Measurements from ENCODE around the gene BTF3. TPM values are rescaled to one million over a fixed set of nuclear protein-coding genes. Genes with fewer than 3 reads are reported as not detected.

BTF3 gene
- total RNA-seq, 4 donors from 2014 or later, result 361 to 435 (median 392) TPM

DNA sequence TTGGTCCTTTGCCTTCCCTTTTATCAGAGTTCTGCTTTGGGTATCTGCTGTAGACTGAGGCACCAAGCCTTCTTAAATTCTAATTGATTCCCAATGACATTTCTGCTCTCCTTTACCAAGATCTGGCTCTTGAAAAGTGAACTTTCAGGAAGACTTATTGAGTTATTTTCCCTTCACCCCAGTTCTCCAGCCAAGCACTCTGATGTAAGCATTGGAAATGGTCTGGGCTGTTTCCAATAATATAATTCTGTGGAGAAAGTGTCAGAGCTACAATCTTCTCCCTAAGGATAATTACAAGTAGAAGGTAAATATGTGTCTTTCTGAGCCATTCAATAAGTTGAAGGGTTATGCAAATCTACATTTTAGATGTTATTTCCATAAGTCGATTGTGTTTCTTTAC lies 30.8 kb downstream of the BTF3 start:
- H3K27ac ChIP-seq, result no peak overlapping the region
- 84 to 90% methylated on average over 1 of the region's 1 CpG for WGBS, 2 donors

DNA sequence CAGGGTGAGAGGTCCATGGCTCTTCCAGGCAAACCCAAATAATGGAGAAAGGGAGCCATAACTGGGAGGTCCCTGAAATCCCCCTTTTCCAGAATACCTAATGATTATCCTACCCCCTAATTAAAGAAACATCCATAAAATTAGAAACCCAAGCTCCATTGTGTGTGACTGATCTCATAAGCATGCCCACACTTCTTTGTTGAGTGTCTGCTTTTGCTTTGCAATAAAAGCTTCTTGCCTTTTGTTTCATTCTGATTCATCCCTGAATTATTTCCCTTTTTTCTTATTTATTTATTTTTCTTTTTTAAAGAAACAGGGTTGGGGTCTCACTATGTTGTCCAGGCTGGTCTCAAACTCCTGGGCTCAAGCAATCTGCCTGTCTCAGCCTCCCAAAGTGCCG lies 33.1 kb downstream of the BTF3 start:
- no peaks in the 10 kb centered on the region for H3K36me3 ChIP-seq
- DNase-seq (ENCODE audit: low spot score in 2 of 2), result no peak
- no peak for TF ChIP-seq EP300 (IDR thresholded peaks at IDR 0.05)
- TF ChIP-seq, protein P1, sequence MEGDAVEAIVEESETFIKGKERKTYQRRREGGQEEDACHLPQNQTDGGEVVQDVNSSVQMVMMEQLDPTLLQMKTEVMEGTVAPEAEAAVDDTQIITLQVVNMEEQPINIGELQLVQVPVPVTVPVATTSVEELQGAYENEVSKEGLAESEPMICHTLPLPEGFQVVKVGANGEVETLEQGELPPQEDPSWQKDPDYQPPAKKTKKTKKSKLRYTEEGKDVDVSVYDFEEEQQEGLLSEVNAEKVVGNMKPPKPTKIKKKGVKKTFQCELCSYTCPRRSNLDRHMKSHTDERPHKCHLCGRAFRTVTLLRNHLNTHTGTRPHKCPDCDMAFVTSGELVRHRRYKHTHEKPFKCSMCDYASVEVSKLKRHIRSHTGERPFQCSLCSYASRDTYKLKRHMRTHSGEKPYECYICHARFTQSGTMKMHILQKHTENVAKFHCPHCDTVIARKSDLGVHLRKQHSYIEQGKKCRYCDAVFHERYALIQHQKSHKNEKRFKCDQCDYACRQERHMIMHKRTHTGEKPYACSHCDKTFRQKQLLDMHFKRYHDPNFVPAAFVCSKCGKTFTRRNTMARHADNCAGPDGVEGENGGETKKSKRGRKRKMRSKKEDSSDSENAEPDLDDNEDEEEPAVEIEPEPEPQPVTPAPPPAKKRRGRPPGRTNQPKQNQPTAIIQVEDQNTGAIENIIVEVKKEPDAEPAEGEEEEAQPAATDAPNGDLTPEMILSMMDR (IDR thresholded peaks at IDR 0.05), result no peak
- no peak for TF ChIP-seq POLR2A (IDR thresholded peaks at IDR 0.05)
- no peak overlapping the region for H3K27ac ChIP-seq
- no peaks in the 10 kb centered on the region for H3K27me3 ChIP-seq
- H3K9me3 ChIP-seq, result no peaks in the 10 kb centered on the region
- 93 to 100% methylated on average over 1 of the region's 1 CpG for WGBS, 2 donors
- no peak overlapping the region for H3K4me3 ChIP-seq
- no peaks in the 10 kb centered on the region for H3K4me1 ChIP-seq

More for the DNA sequence above, 30.8 kb downstream of the BTF3 start:
- no peaks in the 10 kb centered on the region for H3K27me3 ChIP-seq
- H3K9me3 ChIP-seq, result no peaks in the 10 kb centered on the region
- no peak overlapping the region for H3K4me3 ChIP-seq
- no peaks in the 10 kb centered on the region for H3K36me3 ChIP-seq
- TF ChIP-seq POLR2A (IDR thresholded peaks at IDR 0.05), result no peak
- TF ChIP-seq, protein P1 (IDR thresholded peaks at IDR 0.05), result no peak
- DNase-seq (ENCODE audit: low spot score in 2 of 2), result no peak
- no peaks in the 10 kb centered on the region for H3K4me1 ChIP-seq

DNA sequence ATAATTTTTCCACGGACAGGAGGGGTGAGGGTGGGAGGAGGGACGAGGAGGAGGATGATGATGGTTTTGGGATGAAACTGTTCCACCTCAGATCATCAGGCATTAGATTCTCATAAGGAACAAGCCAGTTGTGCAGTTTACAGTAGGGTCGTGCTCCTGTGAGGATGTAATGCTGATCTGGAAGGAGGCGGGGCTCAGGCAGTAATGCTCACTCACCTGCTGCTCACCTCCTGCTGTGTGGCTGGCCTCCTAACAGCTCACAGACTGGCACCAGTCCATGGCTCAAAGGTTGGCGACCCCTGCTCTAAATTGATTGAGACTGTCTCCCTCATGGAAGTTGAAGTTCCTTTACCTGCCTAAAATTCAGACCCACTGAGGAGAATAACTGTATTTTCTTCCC lies 34.0 kb downstream of the BTF3 start:
- Histone ChIP-seq H3K27ac (no peak overlapping the region), H3K36me3 (no peaks in the 10 kb centered on the region), H3K27me3 (no peaks in the 10 kb centered on the region), H3K4me1 (peaks cover 0 to 3% (median 0%) of the 10 kb centered on the region in 4 donors), H3K4me3 (no peak overlapping the region), H3K9me3 (no peaks in the 10 kb centered on the region)
- DNase-seq (ENCODE audit: low spot score in 2 of 2), result no peak
- WGBS, 2 donors, result 79% methylated on average over 5 of the region's 5 CpGs
- no peak for TF ChIP-seq EP300 (IDR thresholded peaks at IDR 0.05)

DNA sequence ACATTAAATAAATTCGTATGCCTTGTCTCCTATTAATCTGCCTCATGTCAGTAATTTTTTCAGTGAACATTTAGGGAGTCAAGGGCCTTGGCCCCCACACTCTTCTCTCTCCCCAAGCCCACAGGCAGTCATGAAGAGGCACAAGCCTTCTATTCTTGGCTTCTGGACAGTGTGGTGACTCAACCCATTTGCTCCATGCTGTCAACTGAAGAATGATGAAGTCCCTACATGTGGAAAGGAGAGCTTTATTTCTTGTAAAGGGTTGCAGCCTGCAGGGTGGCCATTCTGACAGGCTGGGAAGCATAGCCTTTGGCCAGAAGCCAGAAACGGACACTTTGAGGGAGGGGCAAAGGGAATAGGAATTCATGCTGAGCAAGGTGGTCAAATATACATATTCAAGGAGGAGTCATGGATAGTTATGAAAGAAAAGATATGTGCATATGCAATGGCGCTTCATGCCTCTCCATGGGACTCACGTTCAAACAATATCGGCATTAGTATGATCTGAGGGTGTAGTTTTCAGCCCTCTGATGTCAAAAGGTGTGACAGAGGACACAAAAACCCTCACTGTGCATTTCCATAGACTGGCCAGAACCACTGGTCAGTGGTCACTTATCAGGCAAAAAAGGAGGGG lies 35.9 kb downstream of the BTF3 start:
- H3K9me3 ChIP-seq, result no peaks in the 10 kb centered on the region
- H3K4me3 ChIP-seq, result no peak overlapping the region
- H3K4me1 ChIP-seq, result peaks cover 0 to 3% (median 0%) of the 10 kb centered on the region in 4 donors
- H3K27ac ChIP-seq, result no peak overlapping the region
- WGBS, 2 donors, result 78 to 86% methylated on average over 5 of the region's 5 CpGs
- no peaks in the 10 kb centered on the region for H3K27me3 ChIP-seq
- TF ChIP-seq, protein P1 (IDR thresholded peaks at IDR 0.05), result no peak
- TF ChIP-seq POLR2A (IDR thresholded peaks at IDR 0.05) (no peak), EP300 (IDR thresholded peaks at IDR 0.05) (no peak)
- H3K36me3 ChIP-seq, result no peaks in the 10 kb centered on the region
- no peak for DNase-seq (ENCODE audit: low spot score in 2 of 2)

DNA sequence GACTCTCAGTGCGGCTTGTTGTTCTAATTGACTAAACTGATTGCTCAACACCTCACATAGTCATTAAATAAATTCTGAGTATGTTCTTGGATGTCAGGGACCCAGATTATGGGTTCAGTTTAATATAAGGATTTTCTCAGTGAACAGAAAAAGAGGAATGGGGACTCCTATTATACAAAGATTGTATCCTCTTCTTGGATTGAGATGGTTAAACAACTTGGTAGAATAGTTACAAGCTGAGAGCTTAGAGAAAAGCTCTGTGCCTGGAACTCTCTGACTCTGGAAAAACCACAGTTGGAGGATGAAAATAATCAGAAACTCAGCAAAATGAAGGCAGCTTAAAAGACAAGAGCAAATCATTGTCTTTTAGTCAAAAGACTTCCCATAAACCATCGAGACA lies 36.7 kb downstream of the BTF3 start:
- TF ChIP-seq POLR2A (IDR thresholded peaks at IDR 0.05), result no peak
- TF ChIP-seq, protein P1 (IDR thresholded peaks at IDR 0.05), result no peak
- no peak for TF ChIP-seq EP300 (IDR thresholded peaks at IDR 0.05)
- no peaks in the 10 kb centered on the region for H3K9me3 ChIP-seq
- 82 to 94% methylated on average over 2 of the region's 2 CpGs for WGBS, 2 donors
- H3K36me3 ChIP-seq, result no peaks in the 10 kb centered on the region
- H3K4me3 ChIP-seq, result no peak overlapping the region
- no peak overlapping the region for H3K27ac ChIP-seq
- no peaks in the 10 kb centered on the region for H3K27me3 ChIP-seq
- peaks cover 0 to 3% (median 0%) of the 10 kb centered on the region in 4 donors for H3K4me1 ChIP-seq
- no peak for DNase-seq (ENCODE audit: low spot score in 2 of 2)
